GM19468 (cell line): ENCODE measurements around the gene CLEC2L.

Source experiments
- ATAC-seq: cut with Tn5 transposase; IDR thresholded peaks from one replicate; pipeline ENCODE4 v1.9.1; 2021; ENCODE audit warnings: mild to moderate bottlenecking, moderate library complexity, moderate number of reproducible peaks; ENCODE audit not compliant: unreplicated experiment; ENCODE audit errors: extremely low read depth

CLEC2L gene

GRCh38 chr7:139572071-139572470 is 48.6 kb downstream of the CLEC2L start:
- ATAC-seq: no peak

DNA sequence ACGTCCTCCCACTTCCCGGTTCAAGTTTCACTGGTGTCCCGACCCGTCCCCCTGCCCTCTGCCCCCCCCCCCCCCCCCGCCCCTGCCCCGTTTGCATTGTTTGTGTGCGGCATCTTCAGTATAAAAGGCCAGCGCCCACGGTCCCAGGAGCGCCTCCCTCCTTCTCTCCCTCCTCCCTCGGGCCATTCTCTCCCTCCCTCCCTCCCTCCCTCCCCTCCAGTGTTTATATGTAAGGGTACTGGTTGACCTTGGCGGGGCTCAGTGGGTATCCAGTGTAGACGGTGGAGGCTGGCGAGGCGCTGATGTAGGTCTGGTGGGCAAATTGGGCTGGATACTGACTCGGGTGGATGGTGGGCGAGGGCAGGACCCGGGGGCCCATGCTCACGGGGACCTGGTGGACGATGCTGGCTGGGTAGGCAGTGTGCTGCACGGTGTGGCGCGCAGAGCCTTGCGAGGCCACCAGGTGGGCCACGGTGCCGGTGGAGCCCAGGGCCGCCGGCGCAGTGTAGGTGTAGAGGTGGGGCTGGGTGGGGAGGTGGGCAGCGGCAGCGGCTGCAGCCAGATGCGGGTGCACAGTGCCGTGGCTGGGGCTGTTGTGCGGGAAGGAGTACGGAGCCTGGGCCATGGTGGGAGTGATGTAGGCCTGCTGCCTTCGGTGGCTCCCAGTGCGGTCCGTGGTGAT is 49.4 kb downstream of the CLEC2L start:
- ATAC-seq: no peak

DNA sequence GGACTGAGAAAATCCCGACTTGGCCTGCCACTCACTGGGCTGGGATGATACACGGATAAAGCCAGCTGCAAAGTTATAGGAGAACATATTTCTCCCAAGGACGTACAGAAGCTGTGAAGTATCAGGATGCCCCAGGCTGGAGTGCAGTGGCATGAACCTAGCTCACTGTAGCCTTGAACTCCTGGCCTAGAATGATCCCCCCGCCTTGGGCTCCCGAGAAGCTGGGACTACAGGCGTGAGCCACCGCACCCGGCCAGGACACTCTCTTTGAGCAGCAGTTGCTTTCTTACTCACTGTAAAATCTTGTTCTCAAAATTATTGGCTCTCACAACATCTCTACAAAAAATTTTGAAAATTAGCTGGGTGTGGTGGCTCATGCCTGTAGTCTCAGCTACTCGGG is 50.4 kb downstream of the CLEC2L start:
- no peak for ATAC-seq

- ATAC-seq: no peak
Observed at GRCh38 chr7:139574618-139575337, 51.3 kb downstream of the CLEC2L start.

GRCh38 chr7:139575338-139575680 is 51.8 kb downstream of the CLEC2L start:
- ATAC-seq: no peak

GRCh38 chr7:139576179-139576973 is 52.9 kb downstream of the CLEC2L start:
- ATAC-seq: no peak

GRCh38 chr7:139580435-139580834 is 57.0 kb downstream of the CLEC2L start:
- no peak for ATAC-seq

- ATAC-seq: no peak
Observed at GRCh38 chr7:139582130-139582650, 58.7 kb downstream of the CLEC2L start.

GRCh38 chr7:139582671-139583155 is 59.2 kb downstream of the CLEC2L start:
- no peak for ATAC-seq

DNA sequence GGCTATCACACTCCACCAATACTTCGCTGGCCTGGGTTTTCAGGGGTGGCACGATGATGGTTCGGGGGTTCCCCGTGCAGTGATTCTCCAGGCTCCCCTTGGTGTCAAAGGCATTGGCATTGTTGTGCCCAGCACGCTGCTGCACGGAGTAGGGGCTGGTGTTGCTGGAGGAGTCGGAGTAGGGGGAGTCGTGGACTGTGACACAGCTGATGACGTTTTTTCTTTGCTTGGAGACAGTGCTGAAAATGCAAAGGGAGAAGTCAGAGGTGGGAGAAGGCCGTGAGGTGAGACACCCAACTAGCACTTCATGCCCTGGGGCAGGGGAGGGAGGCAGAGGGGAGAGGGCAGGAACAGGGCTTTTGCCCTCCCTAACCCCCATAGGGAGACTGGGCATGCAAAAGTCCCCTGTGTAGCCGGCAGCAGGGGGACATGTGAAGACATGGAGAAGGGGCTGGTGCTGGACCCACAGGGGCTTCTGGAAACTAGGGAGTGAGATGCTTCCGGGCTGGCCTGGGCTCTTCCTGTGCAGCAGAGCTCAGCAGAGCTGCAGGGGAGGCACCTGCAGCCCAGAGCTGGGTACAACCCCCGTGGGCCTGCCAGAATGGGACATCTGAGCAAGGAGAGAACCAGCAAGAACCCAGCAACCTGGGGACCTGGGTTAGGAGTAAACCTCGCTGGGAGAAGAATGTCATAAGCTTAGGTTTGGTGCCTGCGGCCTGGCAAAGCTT is 60.5 kb downstream of the CLEC2L start:
- ATAC-seq: no peak

DNA sequence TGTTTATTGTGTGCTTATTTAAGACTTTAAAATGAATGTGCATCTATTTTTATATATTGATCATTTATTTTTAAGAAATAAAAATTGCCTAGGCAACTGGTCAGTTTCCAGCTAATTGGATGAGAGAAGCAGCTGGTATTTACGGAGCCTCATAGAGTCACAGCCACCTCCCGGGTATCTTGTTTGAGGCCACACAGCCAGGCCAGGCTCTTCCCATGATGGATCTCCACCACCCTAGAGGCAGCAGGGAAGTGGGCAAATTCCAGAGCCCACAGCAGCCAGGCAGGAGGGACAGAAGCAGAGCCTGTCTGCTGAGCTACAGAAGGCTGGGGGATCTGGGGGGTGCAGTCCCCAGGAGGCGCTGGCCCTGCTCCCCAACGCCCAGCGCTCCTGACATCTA is 61.6 kb downstream of the CLEC2L start:
- no peak for ATAC-seq

DNA sequence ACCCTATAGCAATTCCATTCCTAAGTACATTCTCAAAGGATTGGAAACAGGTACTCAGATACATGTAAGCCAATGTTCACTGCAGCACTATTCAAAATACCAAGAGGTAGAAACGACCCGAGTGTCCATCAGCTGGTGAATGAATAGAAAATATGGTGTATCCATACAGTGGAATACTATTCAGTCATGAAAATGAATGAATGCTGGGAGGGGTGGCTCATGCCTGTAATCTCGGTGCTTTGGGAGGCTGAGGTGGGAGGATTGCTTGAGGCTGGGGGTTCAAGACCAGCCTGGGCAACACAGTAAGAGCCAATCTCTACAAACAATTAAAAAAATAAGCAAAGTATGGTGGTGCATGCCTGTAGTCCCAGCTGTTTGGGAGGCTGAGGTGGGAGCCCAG is 62.8 kb downstream of the CLEC2L start:
- no peak for ATAC-seq

DNA sequence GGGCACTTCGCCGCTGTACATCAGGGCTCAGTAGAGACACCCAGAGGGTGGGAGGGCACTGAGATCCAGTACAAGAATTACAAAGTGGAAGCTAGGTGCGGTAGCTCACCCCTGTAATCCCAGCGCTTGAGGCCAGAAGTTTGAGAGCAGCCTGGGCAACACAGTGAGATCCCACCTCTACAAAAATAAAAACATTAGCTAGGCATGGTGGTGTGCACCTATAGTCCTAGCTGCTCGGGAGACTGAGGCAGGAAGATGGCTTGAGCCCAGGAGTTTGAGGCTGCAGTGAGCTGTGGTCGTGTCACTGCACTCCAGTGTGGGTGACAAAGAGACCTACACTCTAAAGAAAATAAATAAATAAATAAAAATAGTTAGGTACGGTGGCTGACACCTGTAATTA is 64.0 kb downstream of the CLEC2L start:
- no peak for ATAC-seq

GRCh38 chr7:139588632-139589031 is 65.1 kb downstream of the CLEC2L start:
- ATAC-seq: no peak

- no peak for ATAC-seq
Observed at GRCh38 chr7:139589474-139589873, 66.0 kb downstream of the CLEC2L start.

DNA sequence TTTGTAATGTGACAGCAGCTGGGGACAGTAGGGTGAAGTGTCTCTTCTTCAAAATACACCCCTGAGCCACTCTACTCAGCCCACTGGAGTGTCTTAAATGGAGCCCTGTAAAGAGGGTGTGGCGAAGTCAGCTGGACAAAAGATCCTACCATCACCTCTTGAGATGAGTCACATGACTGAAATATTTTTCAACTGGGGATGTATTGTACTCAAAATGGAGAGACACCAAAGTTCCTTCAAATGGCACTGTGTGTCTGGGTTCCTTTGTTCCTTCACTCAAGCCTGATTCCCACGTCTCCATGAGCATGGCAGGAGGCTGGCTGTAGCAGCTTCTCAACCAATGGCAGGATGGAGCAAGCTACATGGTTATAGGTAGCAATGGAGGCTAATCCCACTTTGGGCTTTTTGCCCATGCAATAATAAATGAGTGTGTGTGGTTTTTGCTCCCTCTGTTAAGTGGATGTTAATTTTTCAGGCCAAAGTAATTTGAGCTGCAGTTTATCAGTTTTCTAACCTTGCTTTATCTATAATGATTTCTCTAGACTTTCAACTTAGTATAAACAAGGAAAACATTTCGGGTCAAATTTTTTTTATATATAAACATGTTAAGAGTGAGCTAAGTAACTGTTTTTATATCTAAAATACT is 68.2 kb downstream of the CLEC2L start:
- no peak for ATAC-seq

DNA sequence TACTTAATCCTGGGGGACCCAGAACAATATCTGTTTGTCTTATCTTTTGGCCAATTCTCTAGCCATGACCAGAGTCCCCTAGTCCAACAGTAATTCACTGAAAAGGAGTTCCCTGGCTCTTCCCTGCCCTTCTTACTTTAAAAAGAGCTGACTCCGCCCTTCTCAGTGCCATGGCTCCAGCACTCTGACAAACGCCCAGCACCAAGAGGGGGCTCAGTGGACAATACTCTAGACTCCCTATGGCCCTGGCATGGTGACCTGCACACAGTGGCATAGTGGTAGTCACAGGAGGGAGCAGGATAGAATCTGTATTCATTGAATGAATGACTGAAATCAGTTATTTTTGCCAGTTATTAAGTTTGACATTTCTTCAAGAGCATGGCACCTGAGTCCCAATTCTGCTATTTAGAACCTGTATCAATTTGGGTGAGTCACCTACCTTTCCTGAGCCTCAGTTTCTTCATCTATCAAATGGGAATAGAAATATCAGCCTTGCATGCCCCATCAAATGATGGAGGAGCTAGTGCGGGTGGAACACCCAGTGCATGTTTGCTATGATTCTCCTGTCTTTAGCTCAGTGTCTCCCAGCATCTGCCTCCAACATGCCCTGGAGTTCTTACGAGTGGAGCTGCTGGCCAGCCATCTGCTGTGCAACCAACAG is 69.4 kb downstream of the CLEC2L start:
- no peak for ATAC-seq

DNA sequence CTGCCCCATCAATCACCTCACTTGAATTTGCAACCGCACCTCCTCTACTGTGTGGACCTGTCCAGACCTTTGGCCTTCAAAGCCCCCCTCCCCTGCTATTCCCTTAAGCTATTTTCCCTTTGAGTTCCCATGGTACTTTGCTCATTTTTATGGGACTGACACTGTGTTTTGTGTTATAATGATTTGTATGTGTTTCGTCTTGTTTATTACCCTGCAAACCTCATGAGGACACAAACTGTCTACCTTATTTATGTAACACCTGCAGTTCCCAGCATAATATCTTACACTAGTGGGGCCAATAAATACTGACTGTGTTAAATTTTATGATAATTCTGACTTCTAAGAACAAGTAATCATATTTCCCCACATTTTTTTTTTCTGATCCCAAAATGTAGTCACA is 70.6 kb downstream of the CLEC2L start:
- ATAC-seq: no peak
